Suprapubic skin (tissue), 4 donors: ENCODE measurements around the gene MAJIN. TPM values are rescaled to one million over a fixed set of nuclear protein-coding genes. Genes with fewer than 3 reads are reported as not detected.
"Not testable (repeated sequence)": the region's sequence is repeated elsewhere in the genome, so short reads cannot be mapped to it uniquely, and the experiment has no call there.

Experiments used
- DNase-seq, 2 donors: peaks; one replicate each; pipeline ENCODE4 v3.0.0-alpha.2; 2019; ENCODE audit warnings: low spot score in 2 of 2
- H3K27ac ChIP-seq: fragments of 200-600 bp; sonication (generic); one replicate; pipeline ENCODE4 v1.5.1; 2019
- H3K27me3 ChIP-seq: fragments of 200-600 bp; sonication (generic); one replicate; pipeline ENCODE4 v1.5.1; 2019
- H3K36me3 ChIP-seq: fragments of 200-600 bp; sonication (generic); one replicate; pipeline ENCODE4 v1.5.1; 2019
- H3K4me1 ChIP-seq: fragments of 200-600 bp; sonication (generic); one replicate; pipeline ENCODE4 v1.5.1; 2019
- H3K4me3 ChIP-seq: fragments of 200-600 bp; sonication (generic); one replicate; pipeline ENCODE4 v1.5.1; 2019; ENCODE audit warnings: mild to moderate bottlenecking
- H3K9me3 ChIP-seq: fragments of 200-600 bp; sonication (generic); one replicate; pipeline ENCODE4 v1.5.1; 2019
- EP300 ChIP-seq: sonication (generic); formaldehyde crosslinking; IDR thresholded peaks from one replicate; pipeline ENCODE4 v1.6.1; 2017; ENCODE audit warnings: antibody characterized with exemption
- POLR2A ChIP-seq, 2 donors: fragments of 450-650 bp; IDR thresholded peaks; one replicate each; pipeline ENCODE4 v1.6.1; 2017; ENCODE audit warnings: antibody characterized with exemption in 2 of 2, mild to moderate bottlenecking in 2 of 2, moderate library complexity in 2 of 2
- POLR2AphosphoS5 ChIP-seq, 3 donors: sonication (generic); formaldehyde crosslinking; IDR thresholded peaks; one replicate each; pipeline ENCODE4 v1.6.1; 2017; ENCODE audit warnings: antibody characterized with exemption in 3 of 3
- WGBS: methylation state at CpG from one replicate; pipeline ENCODE4 v1.1.5; 2018; 5-methylcytosine and 5-hydroxymethylcytosine counted together
- total RNA-seq, 4 donors: library from RNA; depleted of rRNA; stranded (reverse); fragments of >200 nt; gene quantifications; one replicate each; pipeline ENCODE4 v1.1.0, GENCODE V29; 2016
- TF ChIP-seq, protein P1 (sequence below), 2 donors: fragments of 200-600 bp in 1 of 2; fragments of 450-650 bp in 1 of 2; sonication (generic) in 1 of 2; IDR thresholded peaks; one replicate each; pipeline ENCODE4 v1.5.1; 2016 to 2019; ENCODE audit warnings: antibody characterized with exemption in 2 of 2, mild to moderate bottlenecking in 1 of 2, moderate library complexity in 1 of 2

Gene MAJIN
- total RNA-seq, 4 donors from 2014 or later, result not detected

DNA sequence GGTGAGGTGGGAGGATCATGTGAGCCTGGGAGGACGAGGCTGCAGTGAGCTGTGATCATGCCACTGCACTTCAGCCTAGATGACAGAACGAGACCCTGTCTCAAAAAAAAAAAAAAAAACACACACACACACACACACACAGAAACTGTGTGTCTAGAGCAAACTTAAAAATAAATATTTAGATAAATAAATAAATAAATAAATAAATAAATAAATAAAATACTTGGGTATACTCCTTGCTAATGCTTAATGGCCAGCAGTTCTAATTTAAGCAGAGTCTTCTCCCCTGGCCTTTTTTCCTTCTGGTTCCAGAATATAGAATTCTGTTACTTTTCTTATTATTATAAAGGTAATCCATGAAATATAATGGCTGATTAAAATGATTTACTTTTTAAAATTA, 37.0 kb upstream of the MAJIN start:
- Histone ChIP-seq H3K4me1 (peaks cover 7% of the 10 kb centered on the region), H3K27me3 (no peaks in the 10 kb centered on the region), H3K27ac (no peak overlapping the region), H3K4me3 (no peak overlapping the region), H3K9me3 (no peaks in the 10 kb centered on the region), H3K36me3 (no peaks in the 10 kb centered on the region)
- DNase-seq, result no peak
- TF ChIP-seq POLR2A (IDR thresholded peaks at IDR 0.05), result no peak
- TF ChIP-seq, protein P1, sequence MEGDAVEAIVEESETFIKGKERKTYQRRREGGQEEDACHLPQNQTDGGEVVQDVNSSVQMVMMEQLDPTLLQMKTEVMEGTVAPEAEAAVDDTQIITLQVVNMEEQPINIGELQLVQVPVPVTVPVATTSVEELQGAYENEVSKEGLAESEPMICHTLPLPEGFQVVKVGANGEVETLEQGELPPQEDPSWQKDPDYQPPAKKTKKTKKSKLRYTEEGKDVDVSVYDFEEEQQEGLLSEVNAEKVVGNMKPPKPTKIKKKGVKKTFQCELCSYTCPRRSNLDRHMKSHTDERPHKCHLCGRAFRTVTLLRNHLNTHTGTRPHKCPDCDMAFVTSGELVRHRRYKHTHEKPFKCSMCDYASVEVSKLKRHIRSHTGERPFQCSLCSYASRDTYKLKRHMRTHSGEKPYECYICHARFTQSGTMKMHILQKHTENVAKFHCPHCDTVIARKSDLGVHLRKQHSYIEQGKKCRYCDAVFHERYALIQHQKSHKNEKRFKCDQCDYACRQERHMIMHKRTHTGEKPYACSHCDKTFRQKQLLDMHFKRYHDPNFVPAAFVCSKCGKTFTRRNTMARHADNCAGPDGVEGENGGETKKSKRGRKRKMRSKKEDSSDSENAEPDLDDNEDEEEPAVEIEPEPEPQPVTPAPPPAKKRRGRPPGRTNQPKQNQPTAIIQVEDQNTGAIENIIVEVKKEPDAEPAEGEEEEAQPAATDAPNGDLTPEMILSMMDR (IDR thresholded peaks at IDR 0.05), result no peak
- TF ChIP-seq EP300, result no peak
- TF ChIP-seq POLR2AphosphoS5 (IDR thresholded peaks at IDR 0.05), result no peak
- WGBS, result 85% methylated on average over 2 of the region's 2 CpGs

DNA sequence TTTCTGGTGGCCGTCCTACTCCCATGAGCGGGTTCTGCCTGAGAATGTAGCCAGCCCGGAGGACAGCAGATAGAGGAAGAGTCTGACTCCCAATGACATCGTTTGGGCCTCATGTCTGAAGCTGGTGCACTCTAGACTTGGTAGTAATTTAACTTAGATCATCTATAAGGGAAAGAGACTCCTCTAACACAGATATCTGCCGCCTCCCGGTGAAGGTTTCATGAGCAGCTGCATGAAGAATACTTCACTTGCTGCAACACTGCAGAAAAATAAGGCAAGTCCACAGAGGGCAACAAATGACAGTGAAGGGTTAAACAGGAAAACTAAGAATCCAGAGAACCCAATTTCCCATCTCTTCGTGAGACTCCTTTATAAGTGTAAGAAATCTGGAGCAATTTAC, 36.1 kb upstream of the MAJIN start:
- 59% methylated on average over 5 of the region's 7 CpGs for whole genome bisulfite sequencing
- Histone ChIP-seq H3K36me3 (no peaks in the 10 kb centered on the region), H3K4me3 (no peak overlapping the region), H3K4me1 (peaks cover 2% of the 10 kb centered on the region), H3K27ac (no peak overlapping the region), H3K27me3 (no peaks in the 10 kb centered on the region), H3K9me3 (no peaks in the 10 kb centered on the region)
- no peak for DNase-seq
- no peak for TF ChIP-seq POLR2AphosphoS5 (IDR thresholded peaks at IDR 0.05)
- TF ChIP-seq, protein P1 (IDR thresholded peaks at IDR 0.05), result no peak
- no peak for TF ChIP-seq EP300
- no peak for TF ChIP-seq POLR2A (IDR thresholded peaks at IDR 0.05)

DNA sequence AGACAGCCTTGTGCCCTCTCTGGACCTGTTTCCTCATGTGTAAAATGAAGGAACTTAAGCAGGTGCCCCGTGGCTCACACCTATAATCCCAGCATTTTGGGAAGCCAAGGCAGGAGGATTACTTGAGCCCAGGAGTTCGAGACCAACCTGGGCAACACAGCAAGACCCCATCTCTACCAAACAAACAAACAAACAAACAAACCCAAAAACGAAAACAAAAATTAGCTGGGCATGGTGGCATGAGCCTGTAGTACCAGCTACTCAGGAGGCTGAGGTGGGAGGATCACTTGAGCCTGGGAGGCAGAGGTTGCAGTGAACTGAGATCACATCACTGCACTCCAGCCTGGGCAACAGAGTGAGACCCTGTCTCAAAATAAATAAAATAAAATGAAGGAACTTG, 32.1 kb upstream of the MAJIN start:
- not testable (repeated sequence) for H3K4me1 ChIP-seq, H3K4me3 ChIP-seq, H3K9me3 ChIP-seq, H3K36me3 ChIP-seq, DNase-seq, H3K27me3 ChIP-seq, H3K27ac ChIP-seq
- WGBS, result 75% methylated on average over 3 of the region's 3 CpGs

DNA sequence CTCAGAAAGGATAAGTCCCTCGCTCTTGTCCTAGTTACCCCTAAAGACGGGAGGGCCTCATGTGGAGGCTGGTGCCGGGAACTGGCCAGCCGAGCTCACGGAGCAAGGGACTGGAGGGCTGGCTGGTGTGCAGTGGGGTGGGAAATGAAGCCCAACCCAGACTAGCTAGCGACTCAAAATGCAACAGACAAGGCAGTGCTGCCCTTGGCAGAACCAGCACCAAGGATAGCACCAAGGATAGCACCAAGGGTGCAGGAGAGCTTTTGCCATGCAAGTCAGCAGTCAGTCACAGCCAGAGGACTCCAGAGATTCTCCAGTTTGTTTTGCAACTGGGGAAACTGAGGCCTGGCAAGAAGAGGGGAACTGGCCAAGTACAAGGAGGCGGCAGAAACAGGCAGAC, 31.4 kb upstream of the MAJIN start:
- no peak overlapping the region for H3K4me3 ChIP-seq
- no peaks in the 10 kb centered on the region for H3K27me3 ChIP-seq
- H3K36me3 ChIP-seq, result no peaks in the 10 kb centered on the region
- no peak for DNase-seq
- TF ChIP-seq POLR2AphosphoS5 (IDR thresholded peaks at IDR 0.05), result no peak
- TF ChIP-seq EP300, result no peak
- TF ChIP-seq, protein P1 (IDR thresholded peaks at IDR 0.05), result no peak
- TF ChIP-seq POLR2A (IDR thresholded peaks at IDR 0.05), result no peak
- H3K4me1 ChIP-seq, result no peaks in the 10 kb centered on the region
- H3K9me3 ChIP-seq, result no peaks in the 10 kb centered on the region
- WGBS, result 87% methylated on average over 7 of the region's 7 CpGs
- no peak overlapping the region for H3K27ac ChIP-seq

DNA sequence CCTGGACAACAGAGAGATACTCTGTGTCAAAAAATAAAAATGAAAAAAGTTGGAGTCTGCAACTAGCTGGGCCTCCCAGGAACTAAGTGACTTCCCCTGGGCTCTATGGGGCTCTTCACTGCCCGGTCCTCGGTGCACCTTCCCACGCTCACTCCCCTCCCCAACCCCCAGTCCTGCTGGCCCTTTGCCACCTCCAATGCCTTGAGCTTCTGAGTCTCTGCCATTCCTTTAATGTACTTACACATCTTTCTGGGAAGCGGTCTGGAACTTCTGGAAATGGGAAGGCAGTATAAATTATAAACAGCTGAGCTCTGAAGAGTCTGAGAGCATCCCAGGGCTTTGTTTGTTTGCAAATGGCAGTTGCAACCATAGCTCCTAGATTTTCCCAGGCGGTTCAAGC, 30.8 kb upstream of the MAJIN start:
- 64% methylated on average over 5 of the region's 5 CpGs for WGBS
- Histone ChIP-seq H3K4me1 (no peaks in the 10 kb centered on the region), H3K4me3 (no peak overlapping the region), H3K9me3 (no peaks in the 10 kb centered on the region), H3K36me3 (no peaks in the 10 kb centered on the region), H3K27me3 (no peaks in the 10 kb centered on the region), H3K27ac (no peak overlapping the region)
- TF ChIP-seq POLR2A (IDR thresholded peaks at IDR 0.05) (no peak), POLR2AphosphoS5 (IDR thresholded peaks at IDR 0.05) (no peak), EP300 (no peak)
- TF ChIP-seq, protein P1 (IDR thresholded peaks at IDR 0.05), result no peak
- DNase-seq, result no peak

DNA sequence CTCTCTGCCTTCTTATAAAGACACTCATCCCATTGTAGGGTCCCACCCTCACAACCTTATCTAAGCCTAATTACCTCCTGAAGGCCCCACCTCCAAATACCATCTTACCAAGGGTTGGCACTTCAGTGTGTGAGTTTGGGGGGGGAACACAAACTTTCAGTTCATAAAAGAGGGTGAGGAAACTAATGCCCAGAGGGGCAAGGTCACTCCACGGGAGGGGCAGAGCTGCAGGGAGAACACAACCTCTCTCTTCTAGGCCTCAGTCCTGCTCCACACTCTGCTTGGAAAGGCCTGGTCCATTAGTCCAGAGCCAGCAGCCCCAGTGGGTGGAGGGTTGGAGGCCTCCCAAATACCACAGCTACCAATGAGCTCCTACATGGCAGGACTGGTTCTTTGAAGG, 27.6 kb upstream of the MAJIN start:
- Histone ChIP-seq H3K9me3 (no peaks in the 10 kb centered on the region), H3K27me3 (no peaks in the 10 kb centered on the region), H3K36me3 (no peaks in the 10 kb centered on the region), H3K27ac (no peak overlapping the region), H3K4me3 (no peak overlapping the region), H3K4me1 (no peaks in the 10 kb centered on the region)
- no peak for TF ChIP-seq POLR2A (IDR thresholded peaks at IDR 0.05)
- no peak for TF ChIP-seq EP300
- TF ChIP-seq POLR2AphosphoS5 (IDR thresholded peaks at IDR 0.05), result no peak
- TF ChIP-seq, protein P1 (IDR thresholded peaks at IDR 0.05), result no peak
- no peak for DNase-seq
- WGBS, result 60% methylated on average over 1 of the region's 1 CpG
